ENCODE results near the gene ELMO3.

- no peak for TF ChIP-seq TCF7L2 (IDR thresholded peaks at IDR 0.05; ENCODE audit: borderline replicate concordance, low read depth, low read length)
- TF ChIP-seq CTCF (tag by site-specific recombination; IDR thresholded peaks at IDR 0.05), result peak; percentile 48
- TF ChIP-seq HOXA7 (CRISPR knock-in tag; IDR thresholded peaks at IDR 0.05; ENCODE audit: borderline replicate concordance), result no peak
- no peak for TF ChIP-seq YY1 (tag by site-specific recombination; IDR thresholded peaks at IDR 0.05)
- no peak for TF ChIP-seq ZNF112 (tag by site-specific recombination; IDR thresholded peaks at IDR 0.05)
- TF ChIP-seq ZNF362 (tag by site-specific recombination; IDR thresholded peaks at IDR 0.05), result no peak
- no peak for TF ChIP-seq ZNF155 (tag by site-specific recombination; IDR thresholded peaks at IDR 0.05)
- TF ChIP-seq, protein P1, sequence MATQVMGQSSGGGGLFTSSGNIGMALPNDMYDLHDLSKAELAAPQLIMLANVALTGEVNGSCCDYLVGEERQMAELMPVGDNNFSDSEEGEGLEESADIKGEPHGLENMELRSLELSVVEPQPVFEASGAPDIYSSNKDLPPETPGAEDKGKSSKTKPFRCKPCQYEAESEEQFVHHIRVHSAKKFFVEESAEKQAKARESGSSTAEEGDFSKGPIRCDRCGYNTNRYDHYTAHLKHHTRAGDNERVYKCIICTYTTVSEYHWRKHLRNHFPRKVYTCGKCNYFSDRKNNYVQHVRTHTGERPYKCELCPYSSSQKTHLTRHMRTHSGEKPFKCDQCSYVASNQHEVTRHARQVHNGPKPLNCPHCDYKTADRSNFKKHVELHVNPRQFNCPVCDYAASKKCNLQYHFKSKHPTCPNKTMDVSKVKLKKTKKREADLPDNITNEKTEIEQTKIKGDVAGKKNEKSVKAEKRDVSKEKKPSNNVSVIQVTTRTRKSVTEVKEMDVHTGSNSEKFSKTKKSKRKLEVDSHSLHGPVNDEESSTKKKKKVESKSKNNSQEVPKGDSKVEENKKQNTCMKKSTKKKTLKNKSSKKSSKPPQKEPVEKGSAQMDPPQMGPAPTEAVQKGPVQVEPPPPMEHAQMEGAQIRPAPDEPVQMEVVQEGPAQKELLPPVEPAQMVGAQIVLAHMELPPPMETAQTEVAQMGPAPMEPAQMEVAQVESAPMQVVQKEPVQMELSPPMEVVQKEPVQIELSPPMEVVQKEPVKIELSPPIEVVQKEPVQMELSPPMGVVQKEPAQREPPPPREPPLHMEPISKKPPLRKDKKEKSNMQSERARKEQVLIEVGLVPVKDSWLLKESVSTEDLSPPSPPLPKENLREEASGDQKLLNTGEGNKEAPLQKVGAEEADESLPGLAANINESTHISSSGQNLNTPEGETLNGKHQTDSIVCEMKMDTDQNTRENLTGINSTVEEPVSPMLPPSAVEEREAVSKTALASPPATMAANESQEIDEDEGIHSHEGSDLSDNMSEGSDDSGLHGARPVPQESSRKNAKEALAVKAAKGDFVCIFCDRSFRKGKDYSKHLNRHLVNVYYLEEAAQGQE (tag by site-specific recombination; IDR thresholded peaks at IDR 0.05), result no peak
- TF ChIP-seq, protein P2, sequence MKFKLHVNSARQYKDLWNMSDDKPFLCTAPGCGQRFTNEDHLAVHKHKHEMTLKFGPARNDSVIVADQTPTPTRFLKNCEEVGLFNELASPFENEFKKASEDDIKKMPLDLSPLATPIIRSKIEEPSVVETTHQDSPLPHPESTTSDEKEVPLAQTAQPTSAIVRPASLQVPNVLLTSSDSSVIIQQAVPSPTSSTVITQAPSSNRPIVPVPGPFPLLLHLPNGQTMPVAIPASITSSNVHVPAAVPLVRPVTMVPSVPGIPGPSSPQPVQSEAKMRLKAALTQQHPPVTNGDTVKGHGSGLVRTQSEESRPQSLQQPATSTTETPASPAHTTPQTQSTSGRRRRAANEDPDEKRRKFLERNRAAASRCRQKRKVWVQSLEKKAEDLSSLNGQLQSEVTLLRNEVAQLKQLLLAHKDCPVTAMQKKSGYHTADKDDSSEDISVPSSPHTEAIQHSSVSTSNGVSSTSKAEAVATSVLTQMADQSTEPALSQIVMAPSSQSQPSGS (tag by site-specific recombination; IDR thresholded peaks at IDR 0.05; ENCODE audit: low read depth), result no peak
- no peak for TF ChIP-seq ZNF670 (tag by site-specific recombination; IDR thresholded peaks at IDR 0.05; ENCODE audit: low read depth)
- TF ChIP-seq YY2 (tag by site-specific recombination; IDR thresholded peaks at IDR 0.05), result no peak
Observed at GRCh38 chr16:67179421-67180080, 19.4 kb upstream of the ELMO3 start.
